Cardiac fibroblast (primary cell): ENCODE results near the gene OAT.

ENCODE experiments used
- DNase-seq, 2 donors: peaks; one replicate each; pipeline versions ENCODE4 v3.0.0 to v3.0.0-alpha.2; 2010; ENCODE audit warnings: low read depth in 2 of 2
- H3K4me3 ChIP-seq, 2 donors: replicated peaks in 1 of 2; 1 replicate in 1 of 2; 2 replicates in 1 of 2; pipeline ENCODE4 v1.5.1; 2011; ENCODE audit warnings: low read depth in 2 of 2, low read length in 2 of 2, mild to moderate bottlenecking in 2 of 2, moderate library complexity in 1 of 2
- CTCF ChIP-seq: IDR thresholded peaks from one replicate; pipeline ENCODE4 v1.5.1; 2011; ENCODE audit warnings: low read depth, mild to moderate bottlenecking, low read length, inconsistent platforms

The OAT gene

GRCh38 chr10:124349996-124350280 lies 68.8 kb downstream of the OAT start:
- no peak for DNase-seq
- TF ChIP-seq CTCF: no peak

GRCh38 chr10:124349231-124349995 lies 69.3 kb downstream of the OAT start:
- no peak for DNase-seq
- H3K4me3 ChIP-seq: no peak overlapping the region
- no peak for TF ChIP-seq CTCF

More at GRCh38 chr10:124349996-124350280, 68.8 kb downstream of the OAT start:
- no peak overlapping the region for H3K4me3 ChIP-seq

- no peak for DNase-seq
- no peak for TF ChIP-seq CTCF
- no peak overlapping the region for H3K4me3 ChIP-seq
Observed at GRCh38 chr10:124348801-124349200, 69.9 kb downstream of the OAT start.

GRCh38 chr10:124347956-124348355 lies 70.8 kb downstream of the OAT start:
- no peak for DNase-seq
- no peak overlapping the region for H3K4me3 ChIP-seq
- no peak for TF ChIP-seq CTCF
